ENCODE measurements around the gene FKBP10.
A peak's percentile ranks its signal among the peaks of the same experiment; 100 is the strongest.

The FKBP10 gene

GRCh38 chr17:41785859-41786226 lies 27.0 kb upstream of the FKBP10 start:
- no peak for TF ChIP-seq CTCF (IDR thresholded peaks at IDR 0.05)
- peaks cover 51% of the 10 kb centered on the region for H3K4me1 Mint-ChIP-seq
- no peaks in the 10 kb centered on the region for H3K9me3 Mint-ChIP-seq
- H3K27ac Mint-ChIP-seq: peak overlapping the region; percentile 95
- peaks cover 11% of the 10 kb centered on the region for H3K36me3 Mint-ChIP-seq (ENCODE audit: low read depth)
- peaks cover 11% of the 10 kb centered on the region for H3K27me3 Mint-ChIP-seq (ENCODE audit: low read depth, poor library complexity)
- peak overlapping the region; percentile 92 for H3K4me3 Mint-ChIP-seq
- DNase-seq: no peak

- peaks cover 10% of the 10 kb centered on the region for H3K36me3 Mint-ChIP-seq (ENCODE audit: low read depth)
- no peaks in the 10 kb centered on the region for H3K9me3 Mint-ChIP-seq
- DNase-seq: peak; percentile 100
- H3K4me3 Mint-ChIP-seq: peak within 1 kb of the TSS; percentile 92
- H3K4me1 Mint-ChIP-seq: peaks cover 49% of the 10 kb centered on the region
- H3K27ac Mint-ChIP-seq: peak within 1 kb of the TSS; percentile 95
- peak; percentile 71 for TF ChIP-seq CTCF (IDR thresholded peaks at IDR 0.05)
- H3K27me3 Mint-ChIP-seq (ENCODE audit: low read depth, poor library complexity): peaks cover 11% of the 10 kb centered on the region
Measured at GRCh38 chr17:41786227-41787020, 26.4 kb upstream of the FKBP10 start, which contains the start of gene JUP. TSS of gene JUP (minus strand) at chr17:41786711. CDS start at chr17:41771854, 14,857 bp downstream.

- Mint-ChIP-seq H3K9me3 (no peaks in the 10 kb centered on the region), H3K27me3 (ENCODE audit: low read depth, poor library complexity) (peaks cover 11% of the 10 kb centered on the region), H3K36me3 (ENCODE audit: low read depth) (peaks cover 4% of the 10 kb centered on the region), H3K27ac (no peak overlapping the region), H3K4me1 (peaks cover 49% of the 10 kb centered on the region), H3K4me3 (peak overlapping the region; percentile 73)
- TF ChIP-seq CTCF (IDR thresholded peaks at IDR 0.05): no peak
- no peak for DNase-seq
Measured at GRCh38 chr17:41787021-41787418, 25.8 kb upstream of the FKBP10 start.

GRCh38 chr17:41792845-41793783 lies 19.7 kb upstream of the FKBP10 start:
- Mint-ChIP-seq H3K4me1 (peaks cover 64% of the 10 kb centered on the region), H3K9me3 (no peaks in the 10 kb centered on the region), H3K4me3 (peak overlapping the region; percentile 66), H3K36me3 (ENCODE audit: low read depth) (no peaks in the 10 kb centered on the region), H3K27ac (peak overlapping the region; percentile 95), H3K27me3 (ENCODE audit: low read depth, poor library complexity) (peaks cover 15% of the 10 kb centered on the region)
- TF ChIP-seq CTCF (IDR thresholded peaks at IDR 0.05): no peak
- DNase-seq: no peak

- peaks cover 71% of the 10 kb centered on the region for H3K4me1 Mint-ChIP-seq
- peak overlapping the region; percentile 95 for H3K27ac Mint-ChIP-seq
- no peak for TF ChIP-seq CTCF (IDR thresholded peaks at IDR 0.05)
- no peaks in the 10 kb centered on the region for H3K9me3 Mint-ChIP-seq
- H3K4me3 Mint-ChIP-seq: peak overlapping the region; percentile 61
- H3K27me3 Mint-ChIP-seq (ENCODE audit: low read depth, poor library complexity): peaks cover 14% of the 10 kb centered on the region
- H3K36me3 Mint-ChIP-seq (ENCODE audit: low read depth): no peaks in the 10 kb centered on the region
- peak; percentile 51 for DNase-seq
Measured at GRCh38 chr17:41793784-41794539, 18.8 kb upstream of the FKBP10 start.
